Measurements from ENCODE around the gene BIRC7. TPM values are rescaled to one million over a fixed set of nuclear protein-coding genes. Genes with fewer than 3 reads are reported as not detected.

Gene BIRC7
- total RNA-seq, 1 experiment from 2014 or later: 1.7 TPM

GRCh38 chr20:63280929-63281545, 45.3 kb downstream of the BIRC7 start:
- DNase-seq (ENCODE audit: low read depth): no peak

GRCh38 chr20:63281742-63282665, 46.3 kb downstream of the BIRC7 start:
- DNase-seq (ENCODE audit: low read depth): no peak

- DNase-seq (ENCODE audit: low read depth): no peak
Observed at GRCh38 chr20:63282946-63283345, 47.2 kb downstream of the BIRC7 start.

GRCh38 chr20:63283397-63284082, 47.8 kb downstream of the BIRC7 start:
- DNase-seq (ENCODE audit: low read depth): no peak

- DNase-seq (ENCODE audit: low read depth): no peak
Observed at GRCh38 chr20:63284083-63284440, 48.4 kb downstream of the BIRC7 start.

GRCh38 chr20:63284544-63284949, 48.8 kb downstream of the BIRC7 start:
- no peak for DNase-seq (ENCODE audit: low read depth)

GRCh38 chr20:63284981-63285524, 49.3 kb downstream of the BIRC7 start:
- no peak for DNase-seq (ENCODE audit: low read depth)

- DNase-seq (ENCODE audit: low read depth): no peak
Observed at GRCh38 chr20:63285636-63286615, 50.2 kb downstream of the BIRC7 start.

- DNase-seq (ENCODE audit: low read depth): no peak
Observed at GRCh38 chr20:63286781-63287696, 51.3 kb downstream of the BIRC7 start.

- no peak for DNase-seq (ENCODE audit: low read depth)
Observed at GRCh38 chr20:63287697-63288580, 52.2 kb downstream of the BIRC7 start.

GRCh38 chr20:63288581-63289251, 53.0 kb downstream of the BIRC7 start:
- DNase-seq (ENCODE audit: low read depth): no peak

- no peak for DNase-seq (ENCODE audit: low read depth)
Observed at GRCh38 chr20:63289311-63290135, 53.8 kb downstream of the BIRC7 start.

Other genes with a start within 250 kb of the BIRC7 start
- not detected in 2 replicates for gene BHLHE23, start 228.9 kb upstream of the BIRC7 start, total RNA-seq (2014; rRNA removed; shearing (Covaris generic))
- 14.4 and 22.5 TPM in 2 replicates for gene YTHDF1, start 19.8 kb upstream of the BIRC7 start, total RNA-seq (2014; rRNA removed; shearing (Covaris generic))
- gene NKAIN4, start 18.6 kb downstream of the BIRC7 start, total RNA-seq (2014; rRNA removed; shearing (Covaris generic)): 10.6 and 12.9 TPM in 2 replicates
- 79.6 and 85.6 TPM in 2 replicates for gene ARFGAP1, start 36.9 kb downstream of the BIRC7 start, total RNA-seq (2014; rRNA removed; shearing (Covaris generic))
- gene COL20A1, start 57.3 kb downstream of the BIRC7 start, total RNA-seq (2014; rRNA removed; shearing (Covaris generic)): 0.97 and 1.3 TPM in 2 replicates
- not detected in 2 replicates for gene CHRNA4, start 125.4 kb downstream of the BIRC7 start, total RNA-seq (2014; rRNA removed; shearing (Covaris generic))
- 0.17 TPM in 1 of 2 replicates, not detected in the other for gene KCNQ2, start 236.8 kb downstream of the BIRC7 start, total RNA-seq (2014; rRNA removed; shearing (Covaris generic))

Measured in Daoy (cell line).